ENCODE results near the gene USP32.

USP32 gene

DNA sequence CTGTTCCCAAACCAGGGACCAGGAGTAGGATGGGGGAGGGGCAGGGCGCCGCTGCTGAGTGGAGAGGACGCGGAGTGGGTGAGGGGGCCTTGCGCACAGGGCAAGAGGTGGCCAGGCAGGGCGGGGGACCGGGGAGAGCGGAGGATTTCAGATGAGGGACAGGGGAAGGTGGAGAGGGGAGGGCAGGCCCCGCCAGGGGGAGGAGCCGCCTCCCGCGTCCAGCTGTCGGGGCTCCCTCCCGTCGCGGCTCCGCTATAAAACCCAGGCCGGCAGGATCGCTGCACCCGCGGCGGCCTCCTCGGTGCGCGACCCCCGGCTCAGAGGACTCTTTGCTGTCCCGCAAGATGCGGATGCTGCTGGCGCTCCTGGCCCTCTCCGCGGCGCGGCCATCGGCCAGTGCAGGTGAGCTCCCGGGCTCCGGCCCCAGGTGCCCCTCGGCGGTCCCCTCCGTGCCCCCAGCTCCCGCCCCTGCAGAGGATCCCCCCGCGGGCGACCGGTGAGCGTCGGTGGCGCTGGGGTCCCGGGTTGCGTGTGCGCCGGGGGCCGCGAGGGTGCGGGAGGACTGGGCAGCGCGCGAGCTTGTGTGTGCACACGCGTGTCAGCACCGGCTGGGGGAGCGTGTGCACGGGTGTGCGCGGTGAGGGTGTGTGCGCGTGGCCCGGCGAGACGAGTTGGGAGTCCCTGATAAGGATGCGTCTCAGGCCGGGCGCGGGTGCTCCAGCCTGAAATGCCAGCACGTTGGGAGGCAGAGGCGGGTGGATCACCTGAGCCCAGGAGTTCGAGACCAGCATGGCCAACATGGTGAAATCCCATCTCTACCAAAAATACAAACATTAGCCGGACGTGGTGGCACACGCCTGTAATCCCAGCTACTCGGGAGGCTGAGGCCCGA is 242.0 kb downstream of the USP32 start, which contains the start of gene CA4:
TSS of gene CA4 (plus strand) at position 283 of the 892 bp plus-strand sequence. CDS start at position 345, 62 bp downstream.
- no peak for DNase-seq

- no peak for DNase-seq
Observed at GRCh38 chr17:60148373-60148772, 243.6 kb downstream of the USP32 start.

GRCh38 chr17:60147553-60148223 is 244.2 kb downstream of the USP32 start:
- no peak for DNase-seq

DNA sequence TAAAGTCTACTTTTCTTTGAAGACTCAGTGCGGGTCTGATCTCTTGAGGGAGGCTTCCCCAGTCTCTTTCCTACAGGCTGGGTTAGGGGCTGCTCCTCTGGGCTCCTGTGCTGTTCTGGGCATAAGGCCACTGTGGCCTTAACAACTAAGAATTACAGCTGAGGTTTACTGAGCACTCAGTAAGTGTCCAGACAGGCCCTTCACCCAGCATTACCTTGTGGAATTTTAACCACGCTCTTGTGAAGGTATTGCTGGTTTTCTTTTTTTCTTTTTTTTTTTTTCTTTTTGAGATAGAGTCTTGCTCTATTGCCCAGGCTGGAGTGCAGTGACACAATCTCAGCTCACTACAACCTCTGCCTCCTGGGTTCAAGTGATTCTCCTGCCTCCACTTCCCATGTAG is 245.7 kb downstream of the USP32 start:
- DNase-seq = no peak

DNA sequence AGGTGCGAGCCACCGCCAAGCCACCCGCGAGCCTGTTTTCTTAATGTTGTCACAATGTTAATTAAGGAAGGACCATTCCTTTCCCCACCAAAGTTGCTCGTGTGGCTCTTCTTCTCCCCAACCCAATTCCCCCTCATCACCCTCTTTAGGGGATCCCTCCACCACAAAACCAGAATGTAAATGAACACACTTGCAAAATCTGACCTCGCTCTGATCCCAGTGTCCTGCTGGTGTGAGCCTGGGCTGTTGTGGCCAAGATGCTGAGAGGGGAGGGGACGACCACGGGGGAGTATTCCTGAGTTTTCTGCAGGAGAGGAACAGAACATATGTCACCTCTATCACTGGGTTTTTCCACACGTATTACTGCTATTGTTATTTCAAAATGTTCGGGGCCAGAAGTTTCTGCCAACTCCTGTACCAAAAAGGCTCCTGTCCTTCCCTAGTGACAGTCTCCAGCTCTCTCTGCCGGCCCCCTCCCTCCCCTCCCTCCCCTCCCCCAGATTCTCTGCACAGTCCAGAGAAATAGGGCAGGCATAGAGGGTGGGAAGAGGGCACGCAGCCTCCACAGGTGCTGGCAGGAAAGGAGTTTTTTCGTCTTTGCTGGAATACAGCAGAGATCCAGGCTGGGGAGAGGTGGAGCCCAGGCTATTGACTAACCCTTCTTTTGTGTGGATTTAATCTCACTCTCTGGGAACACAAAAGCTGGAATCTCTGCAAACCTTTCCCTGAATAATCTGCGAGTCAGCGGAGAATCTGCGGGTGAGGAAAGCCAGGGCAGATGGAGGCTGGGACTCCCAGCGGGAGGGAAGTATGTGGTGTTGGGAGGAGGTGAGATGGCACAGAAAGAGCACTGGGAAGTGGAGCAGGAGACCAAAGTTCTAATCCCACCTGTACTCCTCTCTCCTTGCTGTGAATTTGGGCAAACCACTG is 246.7 kb downstream of the USP32 start:
- no peak for DNase-seq

- DNase-seq = peak; percentile 76
Observed at GRCh38 chr17:60142872-60143499, 248.9 kb downstream of the USP32 start.

GRCh38 chr17:60141111-60142018 is 250.6 kb downstream of the USP32 start:
- no peak for DNase-seq

GRCh38 chr17:60139438-60140285 is 252.3 kb downstream of the USP32 start:
- DNase-seq = peak; percentile 66

DNA sequence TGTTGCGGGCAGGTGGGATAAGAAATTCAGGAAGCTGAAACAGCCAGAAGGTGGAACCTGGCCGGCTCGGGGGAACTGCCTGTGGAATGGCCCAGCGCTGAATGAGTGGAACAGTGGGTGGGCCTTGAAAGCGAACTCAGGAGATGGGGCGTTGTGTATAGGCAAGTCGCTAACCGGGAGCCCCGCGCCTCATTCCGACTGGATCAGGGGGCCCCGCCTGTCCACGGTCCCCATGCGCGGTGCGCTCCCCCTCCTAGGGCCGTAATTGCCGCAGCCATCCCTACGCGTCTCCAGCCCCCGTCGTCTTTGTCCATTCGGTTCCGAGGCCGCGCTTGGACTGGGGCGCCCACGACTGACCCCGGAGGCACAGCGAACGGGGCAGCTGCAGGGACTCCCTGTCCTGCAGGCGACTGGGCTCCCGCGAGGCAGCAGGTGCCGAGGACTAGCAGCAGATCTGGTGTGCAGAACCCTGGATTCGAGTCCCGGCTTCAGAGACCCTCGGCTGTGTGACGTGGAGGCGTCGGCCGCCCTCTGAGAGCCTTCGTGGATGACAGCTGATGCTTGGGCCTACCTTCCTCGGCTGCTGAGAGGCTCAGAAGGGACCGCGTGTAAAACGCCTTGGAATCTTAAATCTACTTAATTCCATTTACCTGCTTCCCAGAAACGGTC is 253.0 kb downstream of the USP32 start:
- no peak for DNase-seq

GRCh38 chr17:60137731-60138130 is 254.2 kb downstream of the USP32 start:
- no peak for DNase-seq

- no peak for DNase-seq
Observed at GRCh38 chr17:60135951-60136666, 255.8 kb downstream of the USP32 start.

- DNase-seq = peak; percentile 82
Observed at GRCh38 chr17:60135151-60135950, 256.6 kb downstream of the USP32 start.

DNA sequence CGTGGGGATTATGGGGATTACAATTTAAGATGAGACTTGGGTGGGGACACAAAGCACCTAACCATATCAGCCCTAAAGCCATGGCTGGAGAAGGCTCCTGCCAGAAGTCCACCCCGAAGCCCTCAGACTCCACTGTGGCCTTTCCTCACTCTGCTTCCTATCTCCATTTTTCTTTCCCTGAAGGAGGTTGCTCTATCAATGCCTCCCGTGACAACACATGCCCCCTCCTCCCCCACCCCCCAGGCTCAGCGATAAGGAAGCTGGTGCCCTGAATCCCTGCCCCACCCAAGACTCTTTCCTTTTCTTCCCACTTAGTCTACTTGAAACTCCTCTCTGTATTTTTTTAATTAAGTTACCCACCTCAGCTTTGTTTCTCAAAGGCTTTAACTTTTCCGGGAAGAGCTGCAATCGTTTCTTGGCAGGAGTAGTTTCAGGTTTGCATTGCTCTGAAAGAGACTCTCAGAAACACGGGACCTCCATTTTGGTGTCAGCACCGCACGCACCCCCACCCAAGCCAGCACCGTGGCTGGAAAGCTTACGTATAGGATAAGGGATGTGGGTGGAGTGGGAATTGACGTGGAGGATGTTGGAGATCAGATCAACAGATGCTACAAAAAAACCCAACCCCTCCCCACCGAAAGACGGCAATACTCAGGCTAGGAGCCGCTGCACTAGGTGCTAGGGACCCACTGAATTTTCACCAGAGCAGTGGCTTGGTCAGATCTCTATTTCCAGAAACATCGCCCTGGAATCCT is 257.4 kb downstream of the USP32 start:
- peak; percentile 7 for DNase-seq

GRCh38 chr17:60130466-60130865 is 261.5 kb downstream of the USP32 start:
- DNase-seq = no peak

- DNase-seq = no peak
Observed at GRCh38 chr17:60129164-60129563, 262.8 kb downstream of the USP32 start.

All from CD4-positive, alpha-beta T cell treated with Interleukin-17A for 1 hour (primary cell).